SHP77 (cell line): ENCODE measurements around the gene VASH2.
"Not testable (repeated sequence)": the region's sequence is repeated elsewhere in the genome, so short reads cannot be mapped to it uniquely, and the experiment has no call there.

Experiments
- DNase-seq, 2 experiments: peaks; one replicate each; lab custom pipeline; 2025; lab: John Stamatoyannopoulos, UW

Gene VASH2

DNA sequence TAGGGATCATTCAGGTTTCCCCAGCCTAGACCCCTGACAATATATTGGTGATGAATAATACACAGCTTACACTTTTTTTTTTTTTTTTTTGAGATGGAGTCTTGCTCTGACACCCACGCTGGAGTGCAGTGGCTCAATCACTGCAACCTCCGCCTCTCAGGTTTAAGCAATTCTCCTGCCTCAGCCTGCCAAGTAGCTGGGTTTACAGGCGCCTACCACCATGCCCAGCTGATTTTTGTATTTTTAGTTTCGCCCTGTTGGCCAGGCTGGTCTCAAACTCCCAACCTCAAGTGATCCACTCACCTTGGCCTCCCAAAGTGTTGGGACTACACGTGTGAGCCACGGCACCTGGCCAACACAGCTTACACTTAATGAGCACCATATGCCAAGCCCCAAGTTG, 7.2 kb downstream of the VASH2 start:
- DNase-seq, result no peak

DNA sequence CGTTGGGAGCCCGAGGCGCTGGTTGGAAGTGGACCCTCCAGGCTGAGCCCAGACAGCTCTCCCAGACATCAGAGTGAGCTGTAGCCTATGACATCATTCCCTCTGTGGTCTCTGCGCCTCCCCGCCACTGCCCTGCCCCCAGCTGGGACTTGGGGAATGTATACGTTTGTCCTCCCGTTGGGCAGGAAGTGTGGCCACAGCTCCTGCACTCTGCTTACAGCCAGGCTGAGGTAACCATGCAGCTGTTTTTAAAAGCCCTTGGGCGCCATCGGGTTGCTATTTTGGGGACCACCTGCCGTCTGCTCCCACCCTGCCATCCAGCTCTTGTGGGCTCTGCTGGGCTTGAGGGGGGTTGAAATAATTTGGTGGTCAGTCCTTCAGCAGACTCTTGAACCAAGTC, 7.8 kb downstream of the VASH2 start:
- DNase-seq, result no peak

DNA sequence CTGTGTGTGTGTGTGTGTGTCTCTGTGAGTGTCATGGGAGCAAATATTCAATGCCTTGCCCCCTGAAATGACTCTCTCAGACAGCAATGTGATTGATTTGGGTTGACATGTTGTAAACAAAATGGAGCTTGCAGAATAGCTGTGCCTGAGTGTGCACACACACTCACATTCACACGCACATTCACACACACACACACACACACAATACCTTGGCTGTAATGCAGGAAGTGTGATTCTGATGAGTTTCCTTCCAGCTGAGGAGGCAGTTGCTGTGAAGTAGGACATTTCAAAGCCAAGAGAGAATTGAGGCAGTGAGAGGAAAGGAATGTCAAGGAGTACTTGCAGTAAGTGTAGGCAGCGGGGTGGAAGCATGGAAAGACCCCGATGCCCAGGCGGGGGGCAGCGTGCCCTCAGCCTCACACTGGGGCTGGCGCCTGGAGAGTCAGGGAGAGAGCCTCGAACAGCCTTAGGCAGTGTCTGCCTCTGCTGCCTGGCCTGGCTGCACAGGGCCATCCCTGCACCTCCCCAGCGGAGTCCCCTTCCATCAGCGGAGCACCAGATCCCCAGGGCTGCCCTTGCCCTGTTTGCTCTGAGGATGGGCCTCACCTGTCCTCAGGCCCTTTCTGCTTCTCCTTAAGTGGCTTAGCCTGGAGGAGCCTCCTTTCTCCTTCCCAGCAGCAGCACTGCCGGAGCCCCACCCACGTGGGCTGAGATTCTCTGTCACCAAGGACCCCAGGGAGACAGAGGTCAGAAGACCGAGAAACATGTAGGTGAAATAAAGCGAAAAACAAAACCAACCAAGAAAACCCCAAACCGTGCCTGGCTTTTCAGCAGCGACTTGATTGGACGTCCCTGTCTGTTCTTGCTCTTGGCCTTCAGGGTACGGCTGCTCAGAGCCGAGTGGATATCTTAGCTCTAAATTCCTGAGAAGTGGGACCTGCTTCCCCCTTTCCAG, 9.2 kb downstream of the VASH2 start:
- no peak for DNase-seq

DNA sequence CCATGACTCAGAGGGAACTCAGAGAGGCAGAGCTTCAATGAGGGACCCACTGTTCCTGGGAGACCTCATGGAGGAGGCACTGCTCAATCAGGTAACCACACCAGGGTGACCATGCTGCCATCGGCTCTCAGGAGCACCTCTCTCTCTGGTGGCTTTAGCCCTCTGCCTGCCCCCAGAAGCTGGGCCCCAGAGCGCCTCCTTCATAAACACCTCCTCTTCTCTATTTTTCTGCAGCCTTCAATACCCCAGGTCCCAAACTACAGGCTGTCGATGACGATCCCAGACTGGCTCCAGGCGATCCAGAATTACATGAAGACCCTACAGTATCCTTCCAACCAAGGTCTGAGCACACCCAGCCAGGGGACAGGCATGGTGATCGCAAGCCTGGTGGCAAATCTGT, 10.6 kb downstream of the VASH2 start:
- DNase-seq, result no peak

DNA sequence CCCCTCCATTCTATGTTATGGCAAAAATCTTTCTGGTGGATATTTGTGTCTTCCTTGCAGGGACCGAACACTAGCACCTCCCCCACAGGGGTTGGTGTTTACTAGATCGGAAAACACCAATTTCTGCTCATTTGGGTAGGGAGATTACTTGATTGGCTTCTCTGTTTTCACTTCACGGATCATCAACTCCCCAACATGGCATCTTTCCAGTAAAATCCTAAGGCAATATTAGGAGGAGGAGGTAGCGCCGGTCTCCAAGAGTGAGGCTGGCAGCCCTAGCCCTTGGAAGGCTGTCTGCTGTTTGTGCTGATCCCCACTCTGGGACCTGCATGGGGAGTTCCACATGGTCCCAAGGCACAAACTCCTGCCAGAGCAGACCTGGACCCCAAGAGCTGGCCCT, 12.2 kb downstream of the VASH2 start:
- no peak for DNase-seq

DNA sequence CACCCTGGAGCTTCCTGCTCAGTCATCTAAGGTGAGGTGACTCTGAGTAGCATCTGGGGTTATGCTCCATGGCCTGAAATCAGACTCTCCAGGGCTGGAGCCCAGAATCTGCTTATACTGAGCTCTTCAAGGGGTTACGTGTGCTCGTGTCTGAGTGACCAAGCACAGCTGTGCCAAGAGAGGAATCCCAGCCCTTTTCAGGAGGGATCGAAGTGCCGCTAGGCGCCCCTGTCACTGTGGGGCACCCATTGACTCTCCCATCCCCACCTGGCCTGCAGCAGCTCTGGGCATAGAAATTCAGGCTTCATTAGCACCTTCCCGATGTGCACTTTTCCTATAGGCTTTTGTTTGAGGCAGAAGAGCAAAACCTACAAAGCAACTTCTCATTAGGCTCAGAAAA, 13.8 kb downstream of the VASH2 start:
- DNase-seq, result no peak

DNA sequence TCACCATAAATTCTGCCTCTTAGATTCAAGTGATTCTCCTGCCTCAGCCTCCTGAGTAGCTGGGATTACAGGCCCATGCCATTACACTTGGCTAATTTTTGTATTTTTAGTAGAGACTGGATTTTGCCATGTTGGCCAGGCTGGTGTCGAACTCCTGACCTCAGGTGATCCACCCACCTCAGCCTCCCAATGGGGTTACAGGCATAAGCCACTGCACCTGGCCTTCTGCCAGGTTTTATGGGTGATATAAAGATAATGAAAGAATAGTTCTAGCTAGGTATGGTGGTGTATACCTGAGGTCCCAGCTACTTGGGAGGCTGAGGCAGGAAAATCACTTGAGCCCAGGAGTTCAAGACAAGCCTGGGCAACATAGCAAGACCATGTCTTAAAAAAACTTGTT, 14.7 kb downstream of the VASH2 start:
- DNase-seq, result not testable (repeated sequence)

DNA sequence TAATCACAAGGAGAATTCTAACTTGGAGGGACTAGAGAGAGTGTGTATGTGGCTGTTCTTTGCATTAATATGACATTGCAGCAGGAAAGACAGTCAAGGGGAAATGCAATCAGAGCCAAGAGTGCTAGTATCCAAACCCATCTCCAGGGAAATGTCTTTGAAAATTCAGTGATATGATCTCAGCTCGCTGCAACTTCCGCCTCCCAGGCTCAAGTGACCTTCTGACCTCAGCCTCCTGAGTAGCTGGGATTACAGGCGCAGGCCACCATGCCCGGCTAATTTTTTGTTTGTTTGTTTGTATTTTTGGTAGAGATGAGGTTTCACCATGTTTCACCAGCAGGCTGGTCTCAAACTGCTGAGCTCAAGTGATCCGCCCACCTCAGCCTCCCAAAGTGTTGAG, 16.3 kb downstream of the VASH2 start:
- no peak for DNase-seq

DNA sequence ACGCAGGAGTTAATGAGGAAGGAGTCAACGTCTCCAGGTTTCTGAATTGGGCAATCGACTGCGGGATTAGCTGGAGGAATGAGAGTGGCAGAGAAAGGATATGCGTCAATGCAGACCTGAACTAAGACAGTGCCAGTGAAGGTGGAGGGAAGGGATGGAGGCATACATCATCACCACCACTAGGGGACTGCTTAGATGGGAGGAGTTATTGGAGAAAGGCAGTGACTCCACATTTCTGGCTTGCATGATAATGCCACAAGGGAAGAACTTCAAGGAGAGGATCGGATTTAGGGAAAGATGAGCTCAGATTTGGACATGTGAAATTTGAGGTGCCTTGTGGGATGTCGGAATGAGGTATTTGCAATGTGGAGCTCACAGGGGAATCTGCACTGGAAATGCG, 17.5 kb downstream of the VASH2 start:
- peak in 1 of 2 experiments; percentile 17 for DNase-seq

DNA sequence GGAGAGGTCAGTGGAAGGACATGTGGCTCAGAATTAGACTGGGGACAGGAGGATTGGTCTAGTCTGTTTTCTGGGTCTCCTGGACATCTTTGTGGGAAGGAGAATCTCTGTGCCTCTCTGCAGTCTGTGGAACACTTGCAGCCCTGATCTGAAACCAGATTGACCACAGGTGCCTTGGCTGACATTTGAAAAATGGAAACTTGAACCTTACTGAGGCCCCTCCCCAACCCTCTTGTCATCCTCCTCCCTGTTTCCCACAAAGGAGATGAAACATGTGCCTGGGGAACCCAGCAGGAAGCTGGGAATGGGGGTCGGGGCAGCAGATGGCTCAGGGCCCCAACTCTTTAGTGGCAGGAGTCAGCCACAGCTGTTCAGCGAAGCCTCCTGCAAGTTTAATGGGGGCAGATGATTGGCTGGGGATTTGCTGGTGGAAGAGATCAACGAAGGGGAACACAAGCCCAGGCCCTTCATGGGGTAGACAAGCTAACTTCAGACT, 18.1 kb downstream of the VASH2 start:
- no peak for DNase-seq

DNA sequence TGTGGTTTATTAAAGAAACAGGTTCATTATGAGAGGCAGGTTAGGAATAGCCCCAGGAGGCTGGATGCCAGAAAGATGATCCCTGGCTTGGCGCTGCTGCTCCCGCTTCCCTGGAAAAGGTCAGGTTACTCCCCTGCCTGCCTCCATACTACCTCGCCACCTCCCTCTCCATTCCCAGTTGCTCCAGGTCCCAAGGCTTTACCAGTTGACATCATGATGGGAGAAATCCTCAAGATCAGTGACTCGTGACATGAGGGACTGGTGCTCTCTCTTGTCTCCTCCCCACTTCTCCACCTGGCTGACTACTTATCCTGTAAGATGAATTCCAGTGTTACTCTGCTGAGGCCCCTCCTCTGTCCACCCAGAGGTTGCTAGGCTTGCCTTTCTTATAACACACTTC, 19.7 kb downstream of the VASH2 start:
- no peak for DNase-seq

DNA sequence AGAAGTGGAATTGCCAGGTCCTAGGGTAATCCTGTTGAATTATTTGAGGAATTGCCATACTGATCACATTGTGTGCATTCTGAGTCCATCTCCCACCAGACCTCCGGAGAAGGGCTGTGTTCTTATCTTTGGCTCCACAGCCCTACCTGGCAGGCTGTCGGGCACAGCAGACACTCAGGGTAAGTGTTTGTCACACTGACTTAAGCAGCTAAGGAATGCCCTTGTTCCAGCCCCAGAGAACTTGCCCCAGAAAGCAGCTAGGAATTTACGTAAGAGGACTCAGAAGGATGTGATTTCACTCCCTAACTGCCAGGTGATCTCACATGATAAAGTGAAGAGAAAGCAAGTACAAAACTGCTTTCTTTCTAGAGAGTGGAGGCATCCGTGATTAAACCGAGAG, 21.0 kb downstream of the VASH2 start:
- DNase-seq, result no peak

DNA sequence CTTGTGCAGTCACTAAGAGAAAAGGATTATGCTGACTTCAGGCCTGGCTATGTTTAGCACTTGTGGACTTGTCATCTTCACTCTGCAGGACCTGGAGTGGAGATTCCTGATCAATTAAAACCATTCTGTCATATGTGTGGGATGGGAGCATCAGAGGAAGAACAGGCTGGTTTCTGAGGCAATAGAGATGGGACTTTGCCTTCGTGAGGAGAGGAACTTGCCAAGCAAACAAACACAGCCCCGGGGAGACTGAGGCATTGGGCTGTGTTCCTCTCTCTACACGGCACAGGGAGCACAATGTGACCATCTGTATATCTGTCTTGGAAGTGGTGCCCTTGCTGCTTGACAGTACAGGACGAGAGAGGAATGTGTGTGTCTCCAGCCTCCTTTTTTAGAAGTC, 23.1 kb downstream of the VASH2 start:
- DNase-seq, result no peak

DNA sequence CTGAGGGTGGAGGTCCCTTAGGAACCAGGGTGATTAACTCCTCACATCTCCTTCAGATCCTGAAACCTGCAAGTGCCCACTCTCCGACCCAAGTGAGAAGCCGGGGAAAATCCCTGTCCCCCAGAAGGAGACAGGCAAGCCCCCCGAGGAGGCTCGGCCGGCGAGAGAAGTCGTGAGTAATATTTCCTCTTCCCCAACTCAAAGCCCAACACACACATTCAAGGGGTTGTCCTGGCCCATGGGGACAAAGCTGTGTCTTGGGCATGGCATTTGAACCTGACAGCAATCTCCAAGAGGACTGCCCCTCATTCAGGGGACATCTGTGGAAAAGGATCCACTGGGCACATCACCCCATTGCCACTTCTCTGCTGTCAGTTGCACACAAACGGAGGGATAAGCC, 23.6 kb downstream of the VASH2 start:
- DNase-seq, result no peak

DNA sequence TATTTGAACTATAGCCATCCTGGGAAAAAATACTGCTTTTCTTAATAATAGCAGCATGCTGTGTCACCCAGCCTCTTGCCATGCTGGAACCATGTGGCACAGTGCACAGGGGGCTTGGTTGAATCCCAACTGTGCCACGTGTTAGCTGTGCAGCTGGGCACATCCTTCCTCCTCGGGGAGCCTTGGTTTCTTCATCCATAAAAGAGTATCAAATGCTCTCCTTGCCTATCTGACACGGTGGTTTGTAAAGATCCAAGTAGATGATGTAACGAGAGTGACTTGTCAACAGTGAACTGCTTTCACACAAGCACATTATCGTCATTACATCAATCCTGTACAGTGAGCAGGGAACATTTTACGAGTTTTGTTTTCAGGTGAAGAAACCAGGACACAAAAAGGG, 24.4 kb downstream of the VASH2 start:
- no peak for DNase-seq

DNA sequence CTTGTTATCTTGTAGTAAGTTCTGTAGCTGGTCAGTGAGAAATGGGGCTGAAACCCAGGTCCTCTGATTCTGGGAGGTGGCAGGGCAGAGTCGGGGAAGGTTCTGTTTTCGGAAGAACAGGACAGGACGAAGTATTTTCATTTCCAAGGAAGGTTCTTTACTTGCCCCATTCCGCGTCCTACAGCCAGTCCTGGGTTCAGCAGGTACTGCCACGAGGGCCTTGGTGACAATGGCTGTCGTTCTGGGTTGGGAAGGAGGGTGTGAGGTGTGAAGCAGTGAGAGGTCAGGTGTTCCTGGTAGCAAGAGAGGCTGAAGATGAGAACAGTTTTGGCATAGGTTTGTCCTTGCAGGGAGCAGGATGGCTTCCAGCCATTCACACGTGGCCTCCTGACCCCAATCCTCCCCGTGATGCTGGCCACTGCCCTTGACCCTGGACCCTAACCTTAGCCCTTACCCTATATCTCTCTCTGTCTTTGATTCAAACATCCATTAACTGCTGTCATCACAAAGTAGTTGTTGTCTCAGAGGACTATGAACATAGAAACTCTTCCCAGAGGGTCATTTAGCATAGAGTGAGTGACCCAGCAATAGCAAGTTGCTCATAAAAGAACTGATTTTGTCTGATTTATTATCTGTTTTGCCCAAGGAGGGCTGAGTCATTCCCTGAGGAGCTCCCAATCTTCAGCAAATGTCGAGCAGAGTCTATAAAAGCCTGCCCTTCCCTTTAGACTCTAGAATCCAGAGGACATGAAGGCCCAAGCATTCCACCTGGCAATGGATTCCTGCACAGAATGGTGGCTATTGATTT, 25.0 kb downstream of the VASH2 start:
- no peak for DNase-seq

DNA sequence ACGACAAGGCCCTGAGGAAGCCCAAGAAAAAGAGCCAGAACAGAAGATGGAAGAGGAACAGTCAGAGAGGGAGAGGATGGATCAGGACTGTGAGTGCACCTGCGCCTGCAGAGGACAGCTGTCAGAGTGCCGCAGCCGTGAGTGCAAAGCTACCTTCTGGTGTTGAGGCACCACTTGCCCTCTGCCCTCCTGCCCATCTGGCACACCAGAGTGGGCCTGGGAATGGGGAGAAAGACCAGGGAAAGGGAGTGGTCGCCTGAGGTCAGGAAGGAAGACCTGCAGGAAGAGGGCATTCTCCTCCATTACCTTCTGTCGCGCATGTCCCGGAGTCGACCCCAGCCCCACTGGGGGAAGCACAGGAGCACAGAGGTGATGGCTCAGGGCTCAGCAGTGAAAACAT, 26.2 kb downstream of the VASH2 start:
- DNase-seq, result no peak

DNA sequence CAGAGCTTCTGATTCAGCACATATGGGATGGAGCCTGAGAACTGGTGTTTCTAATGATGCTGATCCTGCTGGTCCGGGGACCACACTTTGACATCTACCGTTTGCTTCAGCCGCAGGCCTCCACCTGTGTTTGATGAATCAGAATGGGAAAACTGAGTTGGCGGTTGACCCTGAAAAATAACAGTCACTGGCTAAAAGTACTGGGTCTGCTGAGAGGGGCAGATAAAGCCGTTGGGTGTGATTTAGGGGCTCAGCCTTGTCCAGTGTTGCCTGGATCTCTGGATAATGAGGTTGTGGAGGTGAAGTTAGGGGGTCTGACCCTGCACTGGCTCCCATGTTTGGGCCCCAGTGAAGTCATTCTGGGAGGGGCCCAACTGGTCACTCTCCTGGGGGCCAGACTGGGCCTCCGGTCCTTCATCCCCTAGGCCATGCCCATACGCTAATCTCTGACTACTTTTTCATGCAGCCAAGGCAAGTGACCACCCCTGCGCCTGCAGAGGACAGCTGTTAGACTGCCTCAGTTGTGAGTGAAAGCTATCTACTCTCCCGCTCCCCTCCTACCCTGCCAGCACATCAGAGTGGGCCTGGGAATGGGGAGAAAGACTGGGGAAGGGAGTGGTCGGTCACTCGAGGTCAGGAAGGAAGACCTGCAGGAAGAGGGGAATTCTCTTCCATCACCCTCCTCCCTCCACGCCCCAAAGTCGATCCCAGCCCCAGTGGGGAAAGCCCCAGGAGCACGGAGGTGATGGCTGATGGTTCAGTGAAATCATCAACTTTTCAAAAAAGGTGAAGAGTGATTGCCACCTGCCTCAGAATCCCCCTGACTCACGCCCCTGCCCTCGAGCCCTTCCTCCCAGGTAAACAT, 27.7 kb downstream of the VASH2 start:
- no peak for DNase-seq

DNA sequence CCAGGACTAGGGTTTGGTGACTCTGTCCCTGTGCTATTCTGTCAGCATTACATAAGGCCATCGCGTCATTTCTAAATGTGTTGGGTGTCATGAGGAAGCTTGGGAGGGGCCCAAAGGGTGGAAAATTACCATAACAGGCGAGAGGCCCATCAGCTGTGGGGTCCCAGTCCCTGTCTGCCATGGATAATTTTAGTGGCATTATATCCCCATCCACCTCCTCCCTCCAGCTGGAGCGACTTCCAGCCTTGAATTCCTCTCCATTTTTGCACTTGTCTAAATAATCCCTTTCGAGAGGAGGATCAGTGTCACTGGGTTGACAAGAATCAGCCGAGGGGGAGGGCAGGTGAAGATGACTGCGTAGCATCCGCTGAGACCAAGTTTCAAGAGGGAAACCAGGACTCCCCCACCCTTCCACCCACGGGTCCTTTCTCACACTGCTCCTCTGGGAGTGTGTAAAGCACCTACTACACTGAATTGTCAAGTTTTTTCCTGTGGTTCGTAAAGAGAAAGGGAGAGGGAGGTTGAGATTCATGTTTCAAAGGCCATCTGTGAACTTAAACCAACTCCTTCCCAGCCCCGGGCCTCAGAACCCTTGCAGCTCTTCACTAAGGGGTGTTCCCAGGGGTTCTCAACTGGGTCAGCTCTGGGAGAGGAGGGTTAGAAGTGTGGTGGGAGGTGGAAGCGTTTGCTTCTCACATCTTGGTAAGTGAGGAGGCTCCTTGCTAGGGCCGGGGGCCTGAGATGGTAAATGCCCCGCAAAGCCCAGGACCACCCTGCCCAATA, 29.2 kb downstream of the VASH2 start:
- no peak for DNase-seq

DNA sequence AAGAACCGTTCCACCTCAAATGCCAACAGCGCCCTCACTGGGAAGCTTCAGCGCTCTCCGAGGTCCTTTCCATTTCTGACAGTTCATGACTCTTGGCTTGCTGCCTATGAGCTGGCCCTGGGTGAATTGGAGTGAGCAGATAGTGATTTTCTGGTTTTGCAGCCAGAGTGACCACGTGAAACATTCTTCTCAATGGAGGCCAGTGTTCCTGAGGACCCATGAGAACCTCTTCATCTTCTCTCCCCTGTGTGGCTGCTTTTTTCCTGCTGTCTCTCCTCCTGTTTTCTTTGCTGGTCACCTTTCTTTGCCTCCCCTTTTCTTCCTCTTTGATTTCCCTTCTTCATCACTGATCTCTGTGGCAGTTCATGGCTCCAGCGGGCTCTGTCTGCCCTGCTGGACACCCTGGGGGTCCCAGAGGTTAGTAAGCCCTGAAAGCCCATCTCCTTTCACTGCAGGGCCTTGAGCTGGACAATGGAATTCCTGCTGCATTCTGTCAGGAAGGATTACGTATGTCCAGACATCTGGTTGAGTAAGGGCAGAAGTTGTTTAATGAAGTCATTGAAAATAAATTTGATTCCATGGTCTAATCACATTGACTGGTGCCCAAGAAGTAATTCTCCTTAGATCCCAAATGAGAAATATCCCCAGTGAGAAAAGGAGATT, 29.9 kb downstream of the VASH2 start:
- DNase-seq, result no peak

DNA sequence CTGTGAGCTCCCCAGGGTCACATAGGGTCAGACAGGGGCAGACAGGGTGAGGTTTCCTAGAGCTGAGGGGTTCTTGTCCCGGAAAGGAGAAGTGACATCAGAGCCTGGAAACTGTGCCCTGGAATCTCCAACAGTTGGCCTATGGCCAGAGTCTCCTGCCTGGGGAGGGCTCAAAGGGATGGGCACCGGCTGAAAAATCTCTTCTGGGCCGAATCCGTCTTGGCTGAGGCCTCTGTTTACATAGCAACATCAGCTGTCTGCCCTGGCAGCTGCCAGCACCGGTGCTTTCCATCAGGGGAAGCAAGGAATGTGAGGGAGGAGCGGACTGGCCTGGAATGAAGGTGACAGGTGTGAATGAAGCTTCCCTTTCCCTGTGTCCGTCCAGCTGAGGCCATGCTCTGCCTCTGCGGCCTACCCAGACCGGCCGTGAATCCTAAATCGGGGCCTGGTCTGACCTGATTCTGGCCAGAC, 30.7 kb downstream of the VASH2 start:
- DNase-seq, result peak; percentile 61 to 63
